GM21528 (cell line): Measurements from ENCODE around the gene PROC.

Experiments used
- ATAC-seq: cut with Tn5 transposase; IDR thresholded peaks from one replicate; pipeline ENCODE4 v1.9.1; 2021; ENCODE audit warnings: mild to moderate bottlenecking, moderate library complexity; ENCODE audit not compliant: unreplicated experiment, low FRiP score

The PROC gene

GRCh38 chr2:127418300-127419111 lies at the start of gene PROC:
Gene PROC (plus strand): TSS chr2:127418427. CDS start chr2:127419943, 1,516 bp downstream.
- no peak for ATAC-seq

- ATAC-seq = no peak
Measured at GRCh38 chr2:127370010-127370409, 48.2 kb upstream of the PROC start.

GRCh38 chr2:127371037-127371436 lies 47.2 kb upstream of the PROC start:
- no peak for ATAC-seq

- ATAC-seq = no peak
Measured at GRCh38 chr2:127373362-127374083, 44.7 kb upstream of the PROC start.

GRCh38 chr2:127376257-127376656 lies 42.0 kb upstream of the PROC start:
- ATAC-seq = no peak

DNA sequence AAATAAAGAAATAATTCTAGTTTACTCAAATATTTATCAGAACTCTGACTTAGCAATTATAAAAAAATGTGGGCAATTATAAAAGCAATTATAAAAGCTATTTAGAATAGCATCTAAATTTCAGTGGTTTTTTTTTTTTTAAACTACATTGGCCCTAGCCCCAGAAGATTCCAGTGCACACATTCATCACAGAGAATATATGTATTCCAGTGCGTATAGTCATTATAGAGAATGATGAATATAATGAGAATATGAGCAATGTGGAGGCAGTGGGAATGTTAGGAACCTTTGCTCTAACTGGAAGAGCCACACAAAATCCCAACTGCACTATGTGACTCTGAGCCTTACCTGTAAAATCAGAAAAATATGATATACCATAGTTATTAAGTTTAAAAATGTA lies 41.0 kb upstream of the PROC start:
- no peak for ATAC-seq

- no peak for ATAC-seq
Measured at GRCh38 chr2:127378720-127379119, 39.5 kb upstream of the PROC start.

- ATAC-seq = no peak
Measured at GRCh38 chr2:127379712-127380355, 38.4 kb upstream of the PROC start.

GRCh38 chr2:127381762-127382161 lies 36.5 kb upstream of the PROC start:
- ATAC-seq = no peak

GRCh38 chr2:127382831-127383230 lies 35.4 kb upstream of the PROC start:
- no peak for ATAC-seq

GRCh38 chr2:127384529-127384928 lies 33.7 kb upstream of the PROC start:
- ATAC-seq = no peak

DNA sequence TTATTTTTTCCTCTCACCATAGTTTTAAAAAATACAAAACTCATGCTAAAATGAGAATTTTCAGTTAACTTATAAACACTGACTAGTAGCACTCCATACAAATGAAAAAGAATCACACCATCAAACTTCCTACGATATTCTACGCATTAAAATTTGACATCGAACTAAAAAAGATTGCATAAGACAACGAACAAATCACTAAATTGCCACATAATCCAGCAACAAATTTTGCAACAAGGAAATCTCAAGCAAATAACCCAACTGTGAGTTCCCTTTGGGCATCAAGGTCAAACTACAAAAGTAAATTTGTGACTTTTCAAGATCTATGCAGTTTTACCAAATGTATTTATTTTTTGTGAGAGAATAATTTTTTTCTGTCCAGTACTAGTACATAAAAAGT lies 32.0 kb upstream of the PROC start:
- no peak for ATAC-seq

- peak; percentile 71 for ATAC-seq
Measured at GRCh38 chr2:127386764-127387654, 31.2 kb upstream of the PROC start.

DNA sequence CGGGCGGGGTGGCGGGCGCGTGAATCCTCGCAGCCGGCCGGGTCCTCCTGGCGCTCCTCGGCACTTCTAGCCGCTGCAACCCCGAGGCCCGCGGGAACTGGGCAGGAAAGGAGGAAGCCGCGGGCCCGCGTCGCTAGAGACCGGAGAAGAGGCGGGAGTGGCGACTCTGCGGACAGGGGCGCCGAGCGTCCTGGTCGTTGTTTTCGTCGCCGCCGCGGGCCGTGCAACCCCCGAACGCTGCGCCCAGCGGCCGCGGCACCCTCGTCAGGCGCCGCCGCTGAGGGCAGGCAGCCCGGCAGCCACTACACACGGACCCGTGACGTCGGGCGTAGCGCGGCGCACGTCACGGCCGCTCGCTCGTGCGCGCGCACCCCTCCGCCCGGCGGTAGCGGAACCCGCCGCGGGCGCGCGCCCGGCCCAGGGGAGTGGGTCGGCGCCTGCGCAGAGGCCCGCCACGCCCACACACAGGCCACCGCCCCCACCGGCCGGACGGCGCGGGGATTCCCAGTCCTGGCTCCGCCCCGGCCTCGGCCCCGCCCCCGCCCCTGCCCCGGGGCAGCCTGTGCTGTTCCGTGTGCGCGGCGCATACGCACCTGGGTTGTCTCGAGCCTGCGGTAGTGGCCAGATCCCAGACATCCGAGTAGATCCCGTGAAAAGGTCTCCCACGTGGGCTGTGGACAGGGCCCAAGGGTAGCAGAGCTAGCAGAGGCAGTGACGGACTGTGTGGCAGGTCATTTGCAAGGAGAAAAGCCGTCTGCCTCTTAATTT lies 30.4 kb upstream of the PROC start, which contains the start of gene MAP3K2:
MAP3K2 (minus strand) TSS at position 321 of the 768 bp plus-strand sequence. CDS start 44,846 bp downstream, outside the sequence.
- ATAC-seq = peak; percentile 80

- peak; percentile 10 for ATAC-seq
Measured at GRCh38 chr2:127388423-127389164, 29.6 kb upstream of the PROC start.

DNA sequence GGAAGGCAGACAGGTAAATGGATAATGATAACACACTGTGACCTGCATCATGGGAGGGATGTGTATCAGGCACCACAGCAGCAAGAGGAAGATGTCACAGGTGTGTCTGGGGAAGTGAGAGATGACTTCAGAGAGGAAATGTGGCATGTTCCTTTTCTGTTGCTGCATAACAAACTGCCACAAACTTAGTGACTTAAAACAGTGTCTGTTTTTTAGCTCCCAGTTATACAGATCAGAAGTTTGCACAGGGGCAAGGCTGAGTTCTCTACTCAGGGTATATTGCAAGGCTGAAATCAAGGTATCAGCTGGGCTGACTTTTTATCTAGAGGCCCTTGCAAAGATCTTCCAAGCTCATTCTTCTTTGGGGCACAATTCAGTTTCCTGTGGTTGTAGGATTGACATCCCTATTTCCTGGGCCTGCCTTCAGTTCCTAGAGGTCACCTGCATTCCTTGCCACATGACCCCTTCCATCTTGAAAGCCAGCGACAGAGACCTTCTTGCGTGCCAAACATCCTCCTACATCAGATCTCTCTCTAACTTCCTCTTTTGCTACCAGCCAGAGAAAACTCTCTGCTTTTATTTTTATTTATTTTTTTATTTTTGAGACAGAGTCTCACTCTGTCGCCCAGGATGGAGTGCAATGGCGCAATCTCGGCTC lies 28.3 kb upstream of the PROC start:
- no peak for ATAC-seq

DNA sequence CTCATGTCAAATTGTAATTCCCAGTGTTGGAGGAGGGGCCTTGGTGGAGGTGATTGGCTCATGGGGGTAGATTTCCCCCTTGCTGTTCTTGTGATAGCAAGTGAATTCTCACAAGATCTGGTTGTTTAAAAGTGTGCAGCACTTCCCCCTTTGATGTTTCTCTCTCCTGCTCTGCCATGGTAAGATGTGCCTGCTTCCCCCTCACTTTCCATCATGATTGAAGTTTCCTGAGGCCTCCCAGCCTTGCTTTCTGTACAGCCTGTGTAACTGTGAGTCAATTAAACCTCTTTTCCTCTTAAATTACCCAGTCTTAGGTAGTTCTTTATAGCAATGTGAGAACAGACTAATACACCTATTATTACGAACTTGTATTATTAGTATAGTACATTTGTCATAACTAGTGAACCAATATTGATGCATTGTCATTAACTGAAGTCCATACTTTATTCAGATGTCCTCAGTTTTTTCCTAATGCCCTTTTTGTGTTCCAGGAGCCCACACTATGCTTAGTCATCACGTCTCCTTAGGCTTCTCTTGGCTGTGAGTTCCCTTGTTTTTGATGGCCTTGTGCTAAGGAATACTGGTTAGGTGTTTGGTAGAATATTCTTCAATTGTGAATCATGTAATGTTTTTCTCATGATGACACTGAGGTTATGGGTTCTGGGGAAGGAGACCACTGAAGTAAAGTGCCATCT lies 25.9 kb upstream of the PROC start:
- ATAC-seq = no peak
